ENCODE results near the gene IL24. TPM values are rescaled to one million over a fixed set of nuclear protein-coding genes. Genes with fewer than 3 reads are reported as not detected.

Gene IL24
- total and polyA plus RNA-seq, 2 donors (not counting 1 experiment from before 2014, with no cell fraction given), result not detected

GRCh38 chr1:206866062-206866461 lies 31.2 kb upstream of the IL24 start:
- CTCF ChIA-PET, result interaction anchor here (1.0 to 4.8 kb wide), 7 partner anchors 9 to 203 kb away, joined by 3 to 42 read pairs (median 13); no protein-coding TSS in a partner anchor
- Histone ChIP-seq H3K4me1 (ENCODE audit: control insufficient read depth in 2 of 2, insufficient read depth in 2 of 2, low read length in 2 of 2) (no peaks in the 10 kb centered on the region), H3K4me3 (ENCODE audit: control extremely low read depth in 1 of 5, extremely low read depth in 1 of 5, insufficient read depth in 1 of 5, low read depth in 2 of 5, low read length in 4 of 5) (no peak overlapping the region), H3K27me3 (replicated peaks in 1 of 4; ENCODE audit: control extremely low read depth in 1 of 4, control insufficient read depth in 3 of 4, insufficient read depth in 4 of 4, low read length in 3 of 4) (no peaks in the 10 kb centered on the region), H3K9ac (ENCODE audit: low read length) (no peak overlapping the region), H3K27ac (ENCODE audit: low read length in 2 of 2) (no peak overlapping the region), H3K79me2 (ENCODE audit: control insufficient read depth, insufficient read depth, low read length) (no peaks in the 10 kb centered on the region), H3K9me3 (ENCODE audit: control extremely low read depth in 1 of 3, control insufficient read depth in 2 of 3, insufficient read depth in 1 of 3, low read length in 2 of 3) (no peaks in the 10 kb centered on the region), H3K36me3 (replicated peaks in 1 of 2; ENCODE audit: control extremely low read depth in 1 of 2, control insufficient read depth in 1 of 2, extremely low read depth in 1 of 2, insufficient read depth in 2 of 2, low read length in 1 of 2) (no peaks in the 10 kb centered on the region), H2AFZ (ENCODE audit: insufficient read depth, low read depth, low read length, poor library complexity, severe bottlenecking) (no peak overlapping the region), H4K20me1 (ENCODE audit: control insufficient read depth, insufficient read depth, low read length, poor library complexity, severe bottlenecking) (no peaks in the 10 kb centered on the region), H3K4me2 (replicated peaks; ENCODE audit: low read depth, low read length, poor library complexity, severe bottlenecking) (no peak overlapping the region)
- Mint-ChIP-seq H3K4me3 (no peak overlapping the region), H3K27me3 (peaks cover 8% of the 10 kb centered on the region), H3K4me1 (peaks cover 7% of the 10 kb centered on the region), H3K27ac (no peak overlapping the region), H3K9me3 (ENCODE audit: insufficient read depth) (no peaks in the 10 kb centered on the region)
- POLR2A ChIA-PET, result interaction anchor here (1.0 kb wide), 1 partner anchor 21 kb away, joined by 3 read pairs; no protein-coding TSS in a partner anchor
- intact Hi-C loops (cut with micrococcal nuclease), result no loop called here
- TF ChIP-seq EZH2 (IDR thresholded peaks at IDR 0.05; ENCODE audit: borderline replicate concordance, insufficient read depth, low read depth, low read length, poor library complexity, severe bottlenecking) (no peak), CTCF (IDR thresholded peaks at IDR 0.05) (no peak)
- WGBS (ENCODE audit: insufficient coverage), result no CpG with 5 or more reads among the region's 2 CpGs
- ATAC-seq (ENCODE audit: low read depth) (no peak), DNase-seq (no peak)

- CTCF ChIA-PET, result interaction anchor here (0.6 to 4.5 kb wide), 12 partner anchors 10 to 115 kb away, joined by 3 to 22 read pairs (median 4); no protein-coding TSS in a partner anchor
- H3K9ac ChIP-seq (ENCODE audit: low read length), result no peak overlapping the region
- no peaks in the 10 kb centered on the region for H3K9me3 Mint-ChIP-seq (ENCODE audit: insufficient read depth)
- no peaks in the 10 kb centered on the region for H3K27me3 ChIP-seq (replicated peaks in 1 of 4; ENCODE audit: control extremely low read depth in 1 of 4, control insufficient read depth in 3 of 4, insufficient read depth in 4 of 4, low read length in 3 of 4)
- H3K4me2 ChIP-seq (replicated peaks; ENCODE audit: low read depth, low read length, poor library complexity, severe bottlenecking), result no peak overlapping the region
- no peaks in the 10 kb centered on the region for H4K20me1 ChIP-seq (ENCODE audit: control insufficient read depth, insufficient read depth, low read length, poor library complexity, severe bottlenecking)
- POLR2A ChIA-PET, result no interaction called here
- H3K9me3 ChIP-seq (ENCODE audit: control extremely low read depth in 1 of 3, control insufficient read depth in 2 of 3, insufficient read depth in 1 of 3, low read length in 2 of 3), result no peaks in the 10 kb centered on the region
- H3K4me3 ChIP-seq (ENCODE audit: control extremely low read depth in 1 of 5, extremely low read depth in 1 of 5, insufficient read depth in 1 of 5, low read depth in 2 of 5, low read length in 4 of 5), result no peak overlapping the region
- no peak overlapping the region for H3K27ac Mint-ChIP-seq
- no peak overlapping the region for H3K27ac ChIP-seq (ENCODE audit: low read length in 2 of 2)
- 100% methylated on average over 1 of the region's 1 CpG for WGBS (ENCODE audit: insufficient coverage)
- DNase-seq, result no peak
- H3K27me3 Mint-ChIP-seq, result peaks cover 4% of the 10 kb centered on the region
- no peak for TF ChIP-seq EZH2 (IDR thresholded peaks at IDR 0.05; ENCODE audit: borderline replicate concordance, insufficient read depth, low read depth, low read length, poor library complexity, severe bottlenecking)
- no peak for TF ChIP-seq CTCF (IDR thresholded peaks at IDR 0.05)
- H3K4me1 ChIP-seq (ENCODE audit: control insufficient read depth in 2 of 2, insufficient read depth in 2 of 2, low read length in 2 of 2), result no peaks in the 10 kb centered on the region
- ATAC-seq (ENCODE audit: low read depth), result no peak
- no peaks in the 10 kb centered on the region for H3K36me3 ChIP-seq (replicated peaks in 1 of 2; ENCODE audit: control extremely low read depth in 1 of 2, control insufficient read depth in 1 of 2, extremely low read depth in 1 of 2, insufficient read depth in 2 of 2, low read length in 1 of 2)
- H3K4me3 Mint-ChIP-seq, result no peak overlapping the region
- H2AFZ ChIP-seq (ENCODE audit: insufficient read depth, low read depth, low read length, poor library complexity, severe bottlenecking), result no peak overlapping the region
- intact Hi-C loops (cut with micrococcal nuclease), result no loop called here
- H3K4me1 Mint-ChIP-seq, result peaks cover 7% of the 10 kb centered on the region
- H3K79me2 ChIP-seq (ENCODE audit: control insufficient read depth, insufficient read depth, low read length), result no peaks in the 10 kb centered on the region
Measured at GRCh38 chr1:206867239-206867638, 30.0 kb upstream of the IL24 start.
